ENCODE measurements around the gene PCSK6. TPM values are rescaled to one million over a fixed set of nuclear protein-coding genes. Genes with fewer than 3 reads are reported as not detected.

The PCSK6 gene
- total and polyA plus RNA-seq, 2 donors from 2014 or later = 3.8 to 7.3 TPM

GRCh38 chr15:101428758-101429157, 60.7 kb downstream of the PCSK6 start:
- Histone ChIP-seq H3K9ac (ENCODE audit: low read length in 3 of 3) (no peak overlapping the region), H3K4me3 (ENCODE audit: low read length in 3 of 3) (no peak overlapping the region), H3K36me3 (ENCODE audit: control insufficient read depth in 2 of 3, insufficient read depth in 3 of 3, low read length in 3 of 3) (no peaks in the 10 kb centered on the region), H3K9me3 (ENCODE audit: control insufficient read depth in 2 of 3, insufficient read depth in 1 of 3, low read length in 3 of 3) (no peaks in the 10 kb centered on the region), H3K4me1 (ENCODE audit: control insufficient read depth in 2 of 3, insufficient read depth in 2 of 3, low read depth in 1 of 3, low read length in 3 of 3) (no peaks in the 10 kb centered on the region), H3K27me3 (ENCODE audit: control insufficient read depth, insufficient read depth, low read length) (no peaks in the 10 kb centered on the region), H3K27ac (ENCODE audit: low read depth in 2 of 2, low read length in 2 of 2) (no peak overlapping the region)
- no peak for TF ChIP-seq CTCF (IDR thresholded peaks at IDR 0.05; ENCODE audit: borderline replicate concordance, extremely low read depth, insufficient read depth)
- intact Hi-C loops (cut with DNase I) = no loop called here
- no peak for DNase-seq
- FAIRE-seq = no peak

DNA sequence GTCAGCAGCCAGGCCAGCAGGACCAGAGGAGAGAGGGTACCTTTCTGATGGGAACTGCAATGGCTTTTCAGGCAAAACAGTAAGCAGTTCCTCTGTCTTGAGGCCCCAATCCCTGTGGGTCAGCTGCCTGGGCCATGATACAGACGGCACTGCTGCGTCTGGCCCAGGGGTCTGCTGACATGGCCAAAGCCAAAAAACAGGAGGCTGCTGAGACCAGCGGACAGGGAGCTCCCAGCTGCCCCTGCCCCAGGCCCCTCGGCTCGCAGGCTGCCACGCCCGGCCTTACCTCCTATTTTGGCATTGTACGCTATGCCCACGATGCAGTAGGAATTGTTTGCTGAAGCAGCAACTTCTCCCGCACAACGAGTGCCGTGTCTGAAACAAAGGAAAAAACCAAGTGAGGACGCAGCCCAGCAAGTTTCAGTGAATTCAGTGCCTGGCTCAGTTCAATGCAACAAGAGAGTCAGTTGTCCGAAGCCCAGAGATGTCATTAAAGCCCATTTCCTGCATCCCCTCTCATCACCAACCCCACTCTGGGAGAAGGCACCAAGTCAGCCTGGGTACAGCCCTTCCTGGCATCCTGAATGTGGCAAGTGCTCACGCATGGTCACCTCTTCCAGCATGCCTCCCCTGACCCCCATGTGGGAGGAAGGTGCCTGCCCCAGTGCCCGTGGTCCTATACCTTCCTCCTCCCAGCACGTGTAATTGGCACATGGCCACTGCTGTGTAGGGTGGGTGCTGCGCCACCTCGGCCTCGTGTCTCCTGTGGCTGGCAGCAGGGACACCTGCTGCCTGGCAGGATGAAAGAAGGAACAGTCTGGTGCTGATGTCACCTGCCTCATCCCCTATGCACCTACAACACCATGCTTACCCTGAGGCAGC, 61.7 kb downstream of the PCSK6 start:
- Histone ChIP-seq H3K9me3 (ENCODE audit: control insufficient read depth in 2 of 3, insufficient read depth in 1 of 3, low read length in 3 of 3) (no peaks in the 10 kb centered on the region), H3K36me3 (ENCODE audit: control insufficient read depth in 2 of 3, insufficient read depth in 3 of 3, low read length in 3 of 3) (no peaks in the 10 kb centered on the region), H3K4me1 (ENCODE audit: control insufficient read depth in 2 of 3, insufficient read depth in 2 of 3, low read depth in 1 of 3, low read length in 3 of 3) (no peaks in the 10 kb centered on the region), H3K4me3 (ENCODE audit: low read length in 3 of 3) (no peak overlapping the region), H3K27ac (ENCODE audit: low read depth in 2 of 2, low read length in 2 of 2) (no peak overlapping the region), H3K27me3 (ENCODE audit: control insufficient read depth, insufficient read depth, low read length) (no peaks in the 10 kb centered on the region), H3K9ac (ENCODE audit: low read length in 3 of 3) (no peak overlapping the region)
- intact Hi-C loops (cut with DNase I) = no loop called here
- no peak for FAIRE-seq
- no peak for DNase-seq
- TF ChIP-seq CTCF (IDR thresholded peaks at IDR 0.05; ENCODE audit: borderline replicate concordance, extremely low read depth, insufficient read depth) = no peak

DNA sequence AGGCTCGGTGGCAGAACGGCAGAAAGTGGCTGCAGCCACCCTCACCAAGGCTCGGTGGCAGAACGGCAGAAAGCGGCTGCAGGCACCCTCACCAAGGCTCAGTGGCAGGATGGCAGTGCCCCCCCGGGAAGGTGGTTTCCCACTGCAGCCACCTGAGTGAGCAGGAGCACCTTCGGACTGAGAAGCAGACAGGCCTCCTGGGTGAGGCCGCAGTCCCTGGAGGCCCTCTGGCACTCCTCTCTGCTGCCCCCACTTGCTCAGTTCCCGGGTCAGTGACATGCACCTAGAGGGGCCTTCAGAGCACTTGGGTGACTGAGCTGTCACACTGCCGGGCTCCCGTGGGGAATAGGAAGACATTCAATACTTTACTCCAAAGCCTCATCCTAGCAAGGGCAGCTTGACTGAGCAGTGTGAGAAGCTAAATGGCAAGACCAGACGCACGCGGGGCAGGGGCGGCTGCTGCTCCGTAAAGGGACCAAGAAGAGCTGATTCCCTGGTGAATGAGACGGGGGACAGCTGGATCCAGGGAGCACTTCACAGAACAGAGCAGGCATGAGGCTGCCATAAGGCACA, 62.7 kb downstream of the PCSK6 start:
- no peak for TF ChIP-seq CTCF (IDR thresholded peaks at IDR 0.05; ENCODE audit: borderline replicate concordance, extremely low read depth, insufficient read depth)
- no peaks in the 10 kb centered on the region for H3K27me3 ChIP-seq (ENCODE audit: control insufficient read depth, insufficient read depth, low read length)
- H3K4me1 ChIP-seq (ENCODE audit: control insufficient read depth in 2 of 3, insufficient read depth in 2 of 3, low read depth in 1 of 3, low read length in 3 of 3) = no peaks in the 10 kb centered on the region
- no peak for FAIRE-seq
- no peaks in the 10 kb centered on the region for H3K9me3 ChIP-seq (ENCODE audit: control insufficient read depth in 2 of 3, insufficient read depth in 1 of 3, low read length in 3 of 3)
- H3K4me3 ChIP-seq (ENCODE audit: low read length in 3 of 3) = no peak overlapping the region
- H3K27ac ChIP-seq (ENCODE audit: low read depth in 2 of 2, low read length in 2 of 2) = no peak overlapping the region
- intact Hi-C loops (cut with DNase I) = no loop called here
- DNase-seq = peak in 3 of 5 donors; percentile 10 to 60 (median 22)
- no peaks in the 10 kb centered on the region for H3K36me3 ChIP-seq (ENCODE audit: control insufficient read depth in 2 of 3, insufficient read depth in 3 of 3, low read length in 3 of 3)
- no peak overlapping the region for H3K9ac ChIP-seq (ENCODE audit: low read length in 3 of 3)
